ENCODE data around the gene GRIK3. TPM values are rescaled to one million over a fixed set of nuclear protein-coding genes. Genes with fewer than 3 reads are reported as not detected.

GRIK3 gene
- total RNA-seq, 1 donor from 2014 or later: 0.27 TPM

DNA sequence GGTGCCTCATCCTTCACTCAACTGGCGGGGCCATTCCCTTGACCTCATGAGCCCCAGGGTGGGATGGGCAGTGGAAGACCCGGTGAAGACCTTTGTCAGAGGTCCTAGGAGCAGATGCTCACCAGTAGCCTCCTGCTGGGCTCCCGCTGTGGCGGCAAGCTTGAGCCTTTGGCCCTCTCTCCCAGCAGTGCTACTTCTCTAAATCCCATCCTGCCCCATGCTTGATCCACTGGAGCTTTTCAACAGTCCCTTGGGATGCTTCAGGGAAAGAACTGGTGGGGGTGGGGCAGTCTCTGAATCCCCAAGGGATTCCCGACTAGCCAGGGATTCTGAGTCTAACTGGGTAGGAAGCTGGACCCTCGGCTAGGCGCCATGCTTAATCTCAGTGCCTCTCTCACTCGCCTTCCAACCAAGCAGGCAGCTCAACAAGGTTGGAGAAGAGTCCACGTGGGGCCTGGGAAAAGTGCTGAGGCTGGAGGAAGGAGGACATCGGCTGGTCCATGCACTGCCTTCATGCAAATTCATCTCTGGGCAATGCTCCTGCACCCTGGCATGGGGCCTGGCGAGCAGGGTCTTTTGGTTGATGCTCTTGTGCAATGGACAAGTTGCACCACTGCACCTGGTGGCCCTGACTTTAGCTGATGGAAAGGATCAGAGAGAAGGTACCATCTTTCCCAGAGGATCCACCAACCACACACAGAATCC is 190.3 kb downstream of the GRIK3 start:
- DNase-seq (peak; percentile 36), ATAC-seq (no peak)
- H3K27me3 ChIP-seq (ENCODE audit: low read depth): peaks cover 16% of the 10 kb centered on the region
- H3K4me3 ChIP-seq: no peak overlapping the region
- TF ChIP-seq, protein P1, sequence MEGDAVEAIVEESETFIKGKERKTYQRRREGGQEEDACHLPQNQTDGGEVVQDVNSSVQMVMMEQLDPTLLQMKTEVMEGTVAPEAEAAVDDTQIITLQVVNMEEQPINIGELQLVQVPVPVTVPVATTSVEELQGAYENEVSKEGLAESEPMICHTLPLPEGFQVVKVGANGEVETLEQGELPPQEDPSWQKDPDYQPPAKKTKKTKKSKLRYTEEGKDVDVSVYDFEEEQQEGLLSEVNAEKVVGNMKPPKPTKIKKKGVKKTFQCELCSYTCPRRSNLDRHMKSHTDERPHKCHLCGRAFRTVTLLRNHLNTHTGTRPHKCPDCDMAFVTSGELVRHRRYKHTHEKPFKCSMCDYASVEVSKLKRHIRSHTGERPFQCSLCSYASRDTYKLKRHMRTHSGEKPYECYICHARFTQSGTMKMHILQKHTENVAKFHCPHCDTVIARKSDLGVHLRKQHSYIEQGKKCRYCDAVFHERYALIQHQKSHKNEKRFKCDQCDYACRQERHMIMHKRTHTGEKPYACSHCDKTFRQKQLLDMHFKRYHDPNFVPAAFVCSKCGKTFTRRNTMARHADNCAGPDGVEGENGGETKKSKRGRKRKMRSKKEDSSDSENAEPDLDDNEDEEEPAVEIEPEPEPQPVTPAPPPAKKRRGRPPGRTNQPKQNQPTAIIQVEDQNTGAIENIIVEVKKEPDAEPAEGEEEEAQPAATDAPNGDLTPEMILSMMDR (IDR thresholded peaks at IDR 0.05): no peak
- intact Hi-C loops (cut with DNase I): no loop called here
- no peak overlapping the region for H3K27ac ChIP-seq
- H3K9me3 ChIP-seq: no peaks in the 10 kb centered on the region
- H3K4me1 ChIP-seq: no peaks in the 10 kb centered on the region
- H3K36me3 ChIP-seq: no peaks in the 10 kb centered on the region

DNA sequence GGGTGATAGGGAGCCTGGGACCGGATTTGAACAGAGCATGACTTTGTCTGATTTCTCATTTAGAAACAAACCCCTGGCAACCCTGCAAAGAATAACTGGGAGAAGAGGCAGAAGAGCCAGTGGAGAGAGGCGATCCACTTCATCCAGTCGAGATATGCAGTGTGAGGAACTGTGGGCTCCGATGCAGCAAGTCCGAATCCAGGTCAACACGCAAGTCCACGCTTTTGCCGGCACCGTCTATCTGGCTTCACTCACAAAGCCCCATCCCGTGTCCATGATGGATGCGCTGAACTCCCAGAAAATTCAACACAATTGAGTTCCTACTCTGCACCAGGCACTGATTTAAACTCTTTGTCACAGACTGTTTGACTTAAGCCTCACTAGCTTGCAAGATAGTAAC is 191.3 kb downstream of the GRIK3 start:
- Histone ChIP-seq H3K27ac (no peak overlapping the region), H3K4me1 (no peaks in the 10 kb centered on the region), H3K36me3 (no peaks in the 10 kb centered on the region), H3K27me3 (ENCODE audit: low read depth) (peaks cover 16% of the 10 kb centered on the region), H3K4me3 (no peak overlapping the region), H3K9me3 (no peaks in the 10 kb centered on the region)
- ATAC-seq (no peak), DNase-seq (peak; percentile 17)
- intact Hi-C loops (cut with DNase I): no loop called here
- TF ChIP-seq, protein P1 (IDR thresholded peaks at IDR 0.05): no peak

GRCh38 chr1:36842448-36842847 is 191.9 kb downstream of the GRIK3 start:
- TF ChIP-seq, protein P1 (IDR thresholded peaks at IDR 0.05): no peak
- H3K4me1 ChIP-seq: no peaks in the 10 kb centered on the region
- intact Hi-C loops (cut with DNase I): no loop called here
- DNase-seq: no peak
- no peak overlapping the region for H3K27ac ChIP-seq
- H3K9me3 ChIP-seq: no peaks in the 10 kb centered on the region
- peaks cover 10% of the 10 kb centered on the region for H3K27me3 ChIP-seq (ENCODE audit: low read depth)
- H3K4me3 ChIP-seq: no peak overlapping the region
- no peak for ATAC-seq
- H3K36me3 ChIP-seq: no peaks in the 10 kb centered on the region

DNA sequence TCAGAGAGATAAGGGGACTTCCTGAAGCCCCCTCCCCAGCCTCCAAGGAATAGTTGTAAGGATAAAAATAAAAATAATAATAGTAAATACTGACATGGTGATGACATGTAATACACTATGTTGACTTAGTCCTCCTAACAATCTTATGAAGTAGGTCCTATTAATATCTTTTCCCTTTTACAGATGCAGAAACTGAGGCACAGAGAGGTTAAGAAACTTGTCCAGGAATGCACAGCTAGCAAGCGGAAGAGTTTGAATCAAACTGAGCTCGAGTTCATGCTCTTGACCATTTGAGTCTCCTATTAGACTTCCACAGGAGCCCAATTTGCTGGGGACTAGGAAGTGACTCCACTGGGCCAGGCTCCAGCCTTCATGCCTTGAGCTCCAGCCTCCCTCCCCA is 194.8 kb downstream of the GRIK3 start:
- no peak overlapping the region for H3K4me3 ChIP-seq
- no peaks in the 10 kb centered on the region for H3K9me3 ChIP-seq
- no peak for DNase-seq
- H3K36me3 ChIP-seq: no peaks in the 10 kb centered on the region
- H3K27me3 ChIP-seq (ENCODE audit: low read depth): peaks cover 12% of the 10 kb centered on the region
- no peaks in the 10 kb centered on the region for H3K4me1 ChIP-seq
- H3K27ac ChIP-seq: no peak overlapping the region
- no peak for ATAC-seq
- TF ChIP-seq, protein P1 (IDR thresholded peaks at IDR 0.05): no peak
- intact Hi-C loops (cut with DNase I): no loop called here

DNA sequence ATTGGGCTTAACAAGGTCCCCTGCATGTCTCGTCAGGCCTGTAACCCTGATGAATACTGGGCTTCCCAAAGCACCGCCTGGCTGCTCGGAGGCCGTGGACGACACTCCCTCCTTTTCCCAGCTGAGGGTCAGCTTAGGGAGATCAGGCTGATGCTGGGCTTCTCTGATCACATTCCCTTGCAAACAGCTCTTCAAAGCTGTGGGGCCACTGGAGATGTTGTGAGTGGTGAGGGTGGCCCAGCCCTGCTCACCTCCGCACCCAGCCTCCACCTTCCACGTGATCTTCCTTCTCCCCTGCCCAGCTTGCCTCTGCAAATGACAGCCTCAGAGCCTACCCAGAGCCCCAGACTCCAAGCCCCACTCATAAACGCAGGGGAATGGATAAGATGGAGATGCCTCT is 195.4 kb downstream of the GRIK3 start:
- intact Hi-C loops (cut with DNase I): no loop called here
- TF ChIP-seq, protein P1 (IDR thresholded peaks at IDR 0.05): no peak
- no peak for ATAC-seq

More for the DNA sequence above, 195.4 kb downstream of the GRIK3 start:
- H3K4me1 ChIP-seq: no peaks in the 10 kb centered on the region
- no peak overlapping the region for H3K4me3 ChIP-seq
- H3K36me3 ChIP-seq: no peaks in the 10 kb centered on the region
- H3K27me3 ChIP-seq (ENCODE audit: low read depth): peaks cover 12% of the 10 kb centered on the region
- H3K27ac ChIP-seq: no peak overlapping the region
- DNase-seq: no peak
- no peaks in the 10 kb centered on the region for H3K9me3 ChIP-seq

Measured in lower lobe of right lung (tissue), 2 donors.